Measurements from ENCODE around the gene CRIM1.
A peak's percentile ranks its signal among the peaks of the same experiment; 100 is the strongest.

The CRIM1 gene

DNA sequence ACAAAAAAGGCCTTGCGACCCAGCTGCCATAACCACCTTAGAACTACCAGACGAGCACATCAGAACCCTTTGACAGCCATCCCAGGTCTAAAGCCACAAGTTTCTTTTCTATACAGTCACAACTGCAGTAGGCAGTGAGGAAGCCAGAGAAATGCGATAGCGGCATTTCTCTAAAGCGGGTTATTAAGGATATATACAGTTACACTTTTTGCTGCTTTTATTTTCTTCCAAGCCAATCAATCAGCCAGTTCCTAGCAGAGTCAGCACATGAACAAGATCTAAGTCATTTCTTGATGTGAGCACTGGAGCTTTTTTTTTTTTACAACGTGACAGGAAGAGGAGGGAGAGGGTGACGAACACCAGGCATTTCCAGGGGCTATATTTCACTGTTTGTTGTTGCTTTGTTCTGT is 193.6 kb downstream of the CRIM1 start:
- FAIRE-seq (no peak), DNase-seq (ENCODE audit: low spot score) (no peak)

GRCh38 chr2:36550006-36550405 is 194.4 kb downstream of the CRIM1 start:
- DNase-seq (ENCODE audit: low spot score) (no peak), FAIRE-seq (no peak)

- DNase-seq (ENCODE audit: low spot score): no peak
- no peak for FAIRE-seq
Measured at GRCh38 chr2:36553683-36554082, 198.1 kb downstream of the CRIM1 start.

DNA sequence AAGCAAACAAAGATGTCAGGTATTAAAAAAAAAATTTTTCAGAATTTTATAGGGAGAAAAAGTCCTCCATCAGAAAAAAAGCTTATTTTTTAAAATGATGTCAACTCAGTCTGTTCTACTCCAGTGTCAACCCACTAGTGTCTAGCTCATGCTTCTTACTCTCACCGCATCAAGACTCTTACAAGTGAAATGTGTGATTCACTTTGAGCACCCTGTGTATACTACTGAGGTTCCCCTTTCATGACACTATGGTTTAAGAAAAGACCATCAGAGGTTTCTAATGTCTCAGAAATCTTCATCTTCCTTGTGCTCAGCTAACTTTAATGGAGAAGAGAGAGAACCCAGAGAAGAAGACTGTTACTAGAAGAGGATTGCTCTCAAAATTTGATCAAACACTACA is 199.0 kb downstream of the CRIM1 start:
- DNase-seq (ENCODE audit: low spot score) (no peak), FAIRE-seq (no peak)

DNA sequence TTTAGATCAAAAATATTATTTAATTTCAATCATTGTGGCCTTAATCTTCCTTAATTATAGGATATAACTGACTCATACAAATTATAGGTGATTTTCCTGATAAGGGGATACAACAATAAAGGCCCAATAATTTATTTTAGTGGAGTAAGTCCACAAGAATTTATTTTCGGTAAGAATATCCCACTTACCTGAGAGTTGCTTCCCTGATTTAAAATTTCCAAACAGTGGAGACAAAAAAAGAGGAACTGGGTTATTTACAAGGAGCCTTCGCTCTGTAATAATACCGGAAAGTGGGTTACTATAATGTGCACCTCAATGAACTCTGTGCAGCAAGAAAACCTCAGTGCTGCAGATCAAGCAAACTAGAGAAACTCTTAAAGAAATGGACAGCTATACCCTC is 200.2 kb downstream of the CRIM1 start:
- DNase-seq (ENCODE audit: low spot score) (no peak), FAIRE-seq (no peak)

DNA sequence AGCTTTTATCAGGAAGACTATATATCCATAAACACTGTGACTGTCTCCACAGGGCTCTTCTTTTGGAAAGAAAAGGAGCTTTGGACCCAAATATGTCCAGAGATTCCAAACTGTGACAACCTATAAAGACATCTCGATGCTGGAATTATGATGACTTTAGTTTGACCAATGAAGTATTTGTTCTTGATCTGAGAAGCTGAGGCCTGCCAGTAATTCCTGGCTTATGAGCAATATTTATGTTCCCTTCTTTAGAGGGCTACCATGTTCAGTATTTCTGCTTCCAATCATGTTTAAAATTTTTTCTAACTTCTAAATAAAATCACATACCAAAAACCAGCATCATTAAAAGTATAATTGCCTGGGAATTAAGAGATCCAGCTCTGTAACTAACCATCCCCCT is 201.3 kb downstream of the CRIM1 start:
- DNase-seq (ENCODE audit: low spot score) (no peak), FAIRE-seq (no peak)

- DNase-seq (ENCODE audit: low spot score) (no peak), FAIRE-seq (no peak)
Measured at GRCh38 chr2:36559221-36559942, 203.8 kb downstream of the CRIM1 start.

DNA sequence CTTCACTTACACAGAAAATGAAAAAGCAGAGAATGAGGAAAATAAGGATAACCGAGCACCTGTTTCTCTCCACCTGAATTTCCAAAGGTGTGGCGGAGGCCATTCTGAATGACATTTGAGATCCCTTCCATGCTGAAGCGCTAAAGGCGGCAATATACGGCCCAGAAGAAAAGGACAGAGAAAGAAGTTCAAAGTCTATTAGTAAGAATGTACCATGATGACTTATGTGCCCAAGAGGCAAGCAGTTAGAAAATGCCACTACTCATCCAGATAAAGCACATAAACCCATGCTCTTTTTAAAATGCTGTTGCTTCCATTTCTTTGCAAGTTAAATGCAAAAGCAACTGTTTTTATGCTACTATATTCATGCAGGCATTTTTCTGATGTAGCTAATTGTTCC is 205.1 kb downstream of the CRIM1 start:
- FAIRE-seq (no peak), DNase-seq (ENCODE audit: low spot score) (no peak)

DNA sequence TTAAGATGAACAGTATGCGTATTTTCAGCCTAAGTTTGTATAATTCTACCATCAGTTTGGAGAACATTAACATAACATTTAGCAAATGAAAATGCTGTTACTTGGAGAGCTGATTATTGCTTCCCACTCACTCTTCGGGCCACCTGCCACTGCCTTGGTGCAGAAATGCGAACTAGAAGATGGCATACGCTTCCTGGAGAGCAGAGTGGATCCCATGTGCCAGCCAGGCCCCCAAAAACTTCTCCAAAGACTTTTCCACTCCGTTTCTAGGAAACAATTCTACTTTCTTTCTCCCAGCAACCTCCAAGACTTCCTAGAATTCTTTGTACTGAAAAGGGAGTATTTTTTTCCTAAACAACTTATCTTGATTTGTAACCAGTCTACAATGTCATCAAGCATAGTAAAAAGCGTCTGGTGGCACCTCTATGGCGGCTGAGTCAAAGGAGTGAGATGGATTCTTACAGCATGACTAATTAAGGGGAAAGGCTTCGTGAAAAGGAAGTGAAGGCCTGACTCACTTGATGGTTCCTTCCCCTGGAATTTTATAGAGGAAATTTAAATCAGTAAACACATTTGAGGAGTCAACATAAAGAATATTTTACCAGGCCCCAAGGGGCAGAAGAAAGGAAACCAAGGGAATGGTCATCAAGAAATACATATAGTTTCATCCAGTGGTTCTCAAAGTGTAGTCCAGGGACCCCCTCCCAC is 205.8 kb downstream of the CRIM1 start:
- FAIRE-seq (peak; percentile 98), DNase-seq (ENCODE audit: low spot score) (peak; percentile 98)

- peak; percentile 74 for DNase-seq (ENCODE audit: low spot score)
- FAIRE-seq: peak; percentile 85
Measured at GRCh38 chr2:36562240-36562639, 206.7 kb downstream of the CRIM1 start.

- DNase-seq (ENCODE audit: low spot score): peak; percentile 49
- FAIRE-seq: no peak
Measured at GRCh38 chr2:36562973-36563532, 207.5 kb downstream of the CRIM1 start.

DNA sequence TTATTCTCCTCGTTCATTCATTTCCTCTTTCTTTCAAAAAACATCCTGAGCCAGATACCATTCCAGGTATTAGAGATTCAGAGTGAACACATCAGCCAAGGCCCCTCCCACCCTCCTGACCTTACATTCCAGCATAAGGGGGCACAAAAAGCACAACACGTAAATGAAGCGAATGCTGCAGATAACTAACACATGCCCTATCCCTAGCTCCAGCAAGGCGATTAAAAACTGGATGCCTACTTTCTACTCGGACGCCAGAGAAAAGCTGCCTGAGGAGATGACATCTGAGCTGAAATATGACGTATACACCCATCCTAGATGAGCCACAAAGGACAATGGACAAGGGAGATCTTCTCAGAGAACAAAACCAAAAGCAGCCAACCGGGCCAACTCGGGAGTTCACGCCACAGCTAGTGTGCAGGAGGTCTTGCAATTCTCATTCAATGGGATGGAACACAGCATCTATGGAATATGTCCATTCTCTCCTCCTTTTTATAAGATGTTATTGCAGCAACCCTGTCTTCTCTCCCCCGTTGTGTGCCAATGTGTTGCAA is 208.9 kb downstream of the CRIM1 start:
- DNase-seq (ENCODE audit: low spot score) (no peak), FAIRE-seq (no peak)

DNA sequence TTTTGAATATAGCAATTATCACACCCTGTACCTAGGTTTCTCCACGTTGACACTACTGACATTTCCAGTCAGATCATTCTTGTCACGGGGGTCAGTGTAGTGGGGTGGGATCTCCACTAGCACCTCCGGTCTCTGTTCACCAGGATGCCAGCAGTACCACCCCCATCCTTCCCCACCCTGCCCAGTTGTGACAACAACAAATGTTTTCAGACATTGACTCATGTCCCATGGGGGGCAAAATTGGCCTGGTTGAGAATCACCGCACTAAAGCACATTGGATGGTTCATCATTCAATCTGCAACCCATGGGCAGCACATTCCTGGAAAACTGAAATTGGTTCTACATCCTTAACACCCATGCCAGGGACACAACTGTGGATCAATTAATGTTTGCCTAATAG is 210.1 kb downstream of the CRIM1 start:
- FAIRE-seq (no peak), DNase-seq (ENCODE audit: low spot score) (no peak)

DNA sequence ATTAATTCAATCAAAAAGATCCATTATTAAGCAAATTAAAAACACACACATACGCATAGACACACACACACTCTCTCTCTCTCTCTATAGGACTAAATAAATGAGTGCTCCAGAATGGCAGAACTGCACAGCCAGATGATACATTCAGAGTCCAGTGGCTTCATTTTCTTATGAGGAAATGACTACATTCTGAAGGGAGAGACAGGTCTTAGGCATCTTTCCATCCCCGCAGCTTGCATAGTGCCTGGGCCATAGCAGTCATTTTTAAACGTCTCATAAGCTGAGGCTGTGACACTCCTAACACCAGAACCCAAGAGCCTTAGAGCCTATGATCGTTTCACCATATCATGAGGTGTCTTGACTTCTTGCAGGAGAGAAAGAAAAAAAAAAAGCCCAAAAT is 211.3 kb downstream of the CRIM1 start:
- FAIRE-seq (no peak), DNase-seq (ENCODE audit: low spot score) (no peak)

- FAIRE-seq (no peak), DNase-seq (ENCODE audit: low spot score) (no peak)
Measured at GRCh38 chr2:36567711-36568408, 212.3 kb downstream of the CRIM1 start.

DNA sequence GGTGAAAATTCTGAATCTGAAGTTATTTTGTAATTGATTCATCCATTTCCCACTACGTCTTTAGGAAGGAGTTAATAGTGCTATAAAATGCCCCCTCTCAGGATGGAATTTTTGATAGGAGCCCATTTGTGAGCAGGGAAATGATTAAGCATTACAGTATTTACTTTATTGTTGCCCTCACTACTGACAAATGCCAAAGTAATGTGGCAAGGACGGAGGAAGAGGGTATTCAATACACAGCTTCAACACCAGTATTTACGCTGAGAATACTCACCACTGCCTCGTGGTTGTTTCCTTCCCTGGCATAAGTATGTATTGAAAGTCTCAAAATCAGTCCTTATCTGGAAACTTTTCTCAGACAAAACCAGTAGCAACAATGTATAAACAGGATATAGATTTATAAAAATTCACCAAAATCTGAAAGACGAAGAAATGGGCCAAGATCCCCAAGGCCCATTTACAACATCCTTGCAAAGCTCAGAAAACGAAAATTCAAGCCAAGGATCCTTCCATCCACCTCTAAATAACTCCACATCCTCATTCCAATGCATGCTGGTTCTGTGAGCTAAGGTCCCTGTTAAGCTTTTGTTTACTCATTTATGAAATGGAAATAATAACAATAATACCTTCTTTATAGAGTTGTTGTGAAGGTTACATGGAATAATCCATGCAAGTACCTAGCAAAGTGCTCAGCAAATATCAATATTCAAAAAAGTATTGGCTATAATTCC is 213.1 kb downstream of the CRIM1 start:
- DNase-seq (ENCODE audit: low spot score): peak; percentile 75
- FAIRE-seq: peak; percentile 33

DNA sequence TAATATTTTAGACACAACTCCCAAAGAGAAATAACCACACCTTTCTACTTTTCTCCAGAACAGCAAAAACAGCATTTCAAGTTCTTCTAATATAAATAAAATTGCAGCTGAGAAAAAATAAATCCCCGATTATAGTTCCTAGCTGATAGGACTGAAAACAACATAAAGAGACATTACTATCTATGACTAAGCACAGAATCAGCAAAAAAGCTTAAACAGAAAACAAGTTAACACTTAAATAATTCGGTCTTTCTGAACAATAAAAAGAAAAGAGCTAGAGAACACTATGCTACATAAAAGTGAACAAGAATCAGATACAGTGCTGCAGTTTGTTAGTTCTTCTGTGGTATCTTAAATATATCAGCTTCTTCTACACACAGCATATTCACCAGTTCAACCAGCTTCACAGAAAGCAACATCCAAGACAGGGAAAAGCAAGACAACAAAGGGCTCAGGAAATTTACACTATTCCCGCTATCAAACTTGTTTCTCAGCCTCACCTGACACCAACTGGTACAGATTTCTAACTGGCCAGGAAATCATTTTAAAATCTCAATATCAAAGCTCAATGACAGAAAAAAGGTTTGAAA is 213.8 kb downstream of the CRIM1 start:
- peak; percentile 42 for FAIRE-seq
- DNase-seq (ENCODE audit: low spot score): no peak

GRCh38 chr2:36570416-36570815 is 214.8 kb downstream of the CRIM1 start:
- no peak for FAIRE-seq
- DNase-seq (ENCODE audit: low spot score): no peak

- DNase-seq (ENCODE audit: low spot score) (no peak), FAIRE-seq (no peak)
Measured at GRCh38 chr2:36572054-36572718, 216.6 kb downstream of the CRIM1 start.

DNA sequence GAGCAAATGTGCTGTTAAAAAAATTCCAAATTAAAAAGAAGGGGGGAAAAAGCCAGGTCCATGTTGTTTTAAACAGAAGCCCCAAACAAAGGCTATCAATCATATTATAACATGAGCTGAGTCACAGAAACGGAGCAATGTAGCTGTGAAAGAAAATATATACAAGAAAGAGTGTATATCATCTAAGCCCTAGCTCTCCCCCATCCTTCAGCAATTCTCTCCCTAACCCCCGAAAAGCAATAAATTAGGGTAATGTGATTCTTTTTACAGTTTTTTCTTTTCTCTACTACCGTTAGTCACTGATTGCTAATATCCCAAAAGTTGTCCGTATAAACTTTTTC is 217.1 kb downstream of the CRIM1 start:
- no peak for FAIRE-seq
- DNase-seq (ENCODE audit: low spot score): no peak
